Islet precursor cell (in vitro differentiated cells): ENCODE results near the gene FBXO44.
A peak's percentile ranks its signal among the peaks of the same experiment; 100 is the strongest.
"Not testable (repeated sequence)": the region's sequence is repeated elsewhere in the genome, so short reads cannot be mapped to it uniquely, and the experiment has no call there.

Source experiments
- DNase-seq: peaks from one replicate; pipeline ENCODE4 v3.0.0-alpha.2; 2018

Gene FBXO44

GRCh38 chr1:11654137-11654938 lies at the start of gene FBXO44, which contains the start of gene FBXO2:
TSS of gene FBXO44 (plus strand) at chr1:11654877. CDS start at chr1:11655836, 959 bp downstream.
TSS of gene FBXO2 (minus strand) at chr1:11654429. CDS start at chr1:11654340, 89 bp downstream.
- peak; percentile 76 for DNase-seq

- no peak for DNase-seq
Measured at GRCh38 chr1:11606775-11607174, 47.9 kb upstream of the FBXO44 start.

DNA sequence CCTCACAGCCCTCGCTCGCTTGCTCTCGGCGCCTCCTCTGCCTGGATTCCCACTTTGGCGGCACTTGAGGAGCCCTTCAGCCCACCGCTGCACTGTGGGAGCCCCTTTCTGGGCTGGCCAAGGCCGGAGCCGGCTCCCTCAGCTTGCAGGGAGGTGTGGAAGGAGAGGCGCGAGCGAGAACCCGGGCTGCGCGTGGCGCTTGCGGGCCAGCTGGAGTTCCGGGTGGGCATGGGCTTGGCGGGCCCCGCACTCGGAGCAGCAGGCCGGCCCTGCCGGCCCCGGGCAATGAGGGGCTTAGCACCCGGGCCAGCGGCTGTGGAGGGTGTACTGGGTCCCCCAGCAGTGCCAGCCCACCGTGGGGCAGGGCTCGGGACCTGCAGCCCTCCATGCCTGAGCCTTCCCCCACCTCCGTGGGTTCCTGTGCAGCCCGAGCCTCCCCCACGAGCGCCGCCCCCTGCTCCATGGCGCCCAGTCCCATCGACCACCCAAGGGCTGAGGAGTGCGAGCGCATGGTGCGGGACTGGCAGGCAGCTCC lies 46.0 kb upstream of the FBXO44 start:
- not testable (repeated sequence) for DNase-seq

DNA sequence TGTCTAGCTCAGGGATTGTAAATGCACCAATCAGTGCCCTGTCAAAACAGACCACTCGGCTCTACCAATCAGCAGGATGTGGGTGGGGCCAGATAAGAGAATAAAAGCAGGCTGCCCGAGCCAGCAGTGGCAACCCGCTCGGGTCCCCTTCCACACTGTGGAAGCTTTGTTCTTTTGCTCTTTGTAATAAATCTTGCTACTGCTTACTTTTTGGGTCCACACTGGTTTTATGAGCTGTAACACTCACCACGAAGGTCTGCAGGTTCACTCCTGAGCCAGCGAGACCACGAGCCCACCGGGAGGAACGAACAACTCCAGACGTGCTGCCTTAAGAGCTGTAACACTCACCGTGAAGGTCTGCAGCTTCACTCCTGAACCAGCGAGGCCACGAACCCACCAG lies 45.3 kb upstream of the FBXO44 start:
- DNase-seq = not testable (repeated sequence)

DNA sequence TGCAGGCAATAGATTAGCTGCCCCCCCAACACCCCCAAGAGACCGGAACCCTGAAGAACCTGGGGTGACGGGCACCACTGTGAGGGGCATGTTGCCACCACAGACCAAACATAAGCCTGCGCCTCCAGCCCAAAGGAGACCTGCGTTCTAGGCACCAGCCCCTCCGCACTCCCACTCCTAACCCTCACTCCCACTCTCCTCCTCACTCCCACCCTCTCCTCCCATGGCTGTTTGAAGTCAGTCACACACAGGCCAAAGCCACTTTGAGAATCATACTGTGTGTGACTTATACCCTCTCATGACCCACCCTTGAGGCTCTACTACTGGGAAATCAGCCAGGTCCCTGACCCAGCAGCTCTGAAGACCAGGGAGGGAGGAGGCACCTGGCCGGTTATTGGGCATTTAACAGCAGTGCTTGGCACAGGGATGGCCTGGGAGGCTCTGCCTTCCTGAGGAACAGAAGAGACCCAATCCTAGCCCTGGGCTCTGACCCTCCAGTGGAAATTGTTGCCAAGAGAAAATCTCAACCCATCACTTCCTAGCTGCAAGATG lies 44.0 kb upstream of the FBXO44 start:
- no peak for DNase-seq

DNA sequence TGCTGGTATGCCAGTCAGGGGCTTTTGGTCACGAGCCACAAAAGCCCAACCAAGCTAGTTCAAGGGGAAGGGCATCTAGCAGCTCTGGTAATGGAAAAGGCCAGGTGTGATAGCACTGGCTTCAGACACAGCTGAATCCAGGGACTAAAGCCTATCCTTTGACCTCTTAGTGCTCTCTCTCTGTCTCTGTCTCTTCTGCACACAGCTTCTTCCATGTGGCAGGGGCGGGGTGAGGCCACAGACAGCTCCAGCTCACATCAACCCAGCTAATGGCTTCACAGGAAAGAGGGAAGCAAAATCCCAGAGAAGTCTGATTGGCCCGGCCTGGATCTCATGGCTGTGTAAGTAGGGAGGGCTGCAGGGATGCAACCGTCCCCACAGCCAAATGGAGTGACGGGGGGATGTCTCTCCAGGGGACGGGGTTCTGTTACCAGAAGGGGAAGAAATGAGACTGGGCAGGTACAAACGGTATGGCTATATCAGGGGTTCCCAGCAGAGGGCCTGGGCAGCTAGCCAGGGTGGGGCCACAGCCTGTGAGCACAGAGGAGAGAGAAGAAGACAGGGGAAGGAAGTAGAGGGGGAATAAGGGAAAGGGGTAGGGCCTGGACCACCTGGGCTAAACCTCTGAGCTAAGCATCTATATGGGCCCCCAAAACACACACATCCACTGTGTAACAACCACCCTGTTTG lies 42.9 kb upstream of the FBXO44 start:
- DNase-seq = no peak

- no peak for DNase-seq
Measured at GRCh38 chr1:11613347-11613746, 41.3 kb upstream of the FBXO44 start.

- no peak for DNase-seq
Measured at GRCh38 chr1:11615090-11615489, 39.6 kb upstream of the FBXO44 start.

- DNase-seq = no peak
Measured at GRCh38 chr1:11616766-11617165, 37.9 kb upstream of the FBXO44 start.

DNA sequence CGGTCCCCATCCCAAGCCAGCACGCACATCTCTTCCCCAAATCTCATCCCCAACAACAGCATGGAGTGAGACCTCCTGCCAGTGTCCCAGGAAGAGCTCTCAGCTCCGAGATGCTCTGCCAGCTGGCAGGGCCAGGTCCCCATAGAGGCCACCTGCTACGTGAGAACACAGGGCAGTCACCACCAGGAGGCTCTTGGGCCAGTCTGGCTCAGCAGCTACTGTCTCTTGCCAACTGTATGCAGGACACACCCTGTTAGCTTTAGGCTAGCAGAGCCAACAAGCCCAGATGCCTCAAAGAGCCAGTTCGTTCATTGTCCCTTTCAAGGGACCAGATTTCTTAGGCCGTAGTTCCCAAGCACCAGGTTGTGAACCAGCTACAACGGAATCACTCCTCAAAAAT lies 37.4 kb upstream of the FBXO44 start:
- no peak for DNase-seq

- no peak for DNase-seq
Measured at GRCh38 chr1:11617741-11618140, 36.9 kb upstream of the FBXO44 start.

GRCh38 chr1:11620405-11620804 lies 34.3 kb upstream of the FBXO44 start:
- no peak for DNase-seq

DNA sequence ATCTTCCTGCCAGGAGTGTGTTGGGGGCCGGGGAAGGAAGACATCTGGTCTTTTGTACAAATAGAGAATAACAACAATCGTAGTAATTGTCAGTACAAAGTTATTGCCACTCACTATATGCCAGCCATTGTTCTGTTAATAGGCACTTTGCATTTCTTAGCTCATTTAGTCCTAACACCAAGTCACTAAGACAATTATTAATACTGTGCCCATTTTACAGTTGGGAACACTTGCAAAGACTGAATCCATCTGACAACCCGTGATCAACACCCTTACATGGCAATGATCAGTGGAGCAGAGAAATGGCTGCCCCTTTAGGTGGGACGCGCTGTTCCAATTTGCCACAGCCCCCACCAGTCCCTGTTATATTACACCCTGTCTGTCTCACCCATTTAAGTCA lies 33.8 kb upstream of the FBXO44 start:
- DNase-seq = no peak

DNA sequence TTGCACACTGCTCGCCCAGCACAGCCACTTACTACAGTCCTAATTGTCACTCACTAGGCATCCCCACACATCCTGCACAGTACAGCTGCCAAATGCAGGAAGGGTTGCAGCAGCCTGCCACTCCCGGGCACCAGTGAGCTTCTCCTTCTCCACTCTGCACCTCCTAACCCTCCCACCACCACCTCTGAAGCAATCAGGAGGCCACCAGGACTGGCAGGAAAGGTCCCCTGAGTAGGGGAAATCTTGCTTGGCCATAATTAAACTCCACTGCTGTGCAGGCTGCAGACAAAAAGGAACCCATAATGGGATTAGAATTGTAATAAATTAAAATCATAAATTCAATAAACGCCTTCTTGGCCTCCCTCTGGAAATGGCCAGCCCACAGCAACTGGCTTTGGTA lies 32.3 kb upstream of the FBXO44 start:
- no peak for DNase-seq

DNA sequence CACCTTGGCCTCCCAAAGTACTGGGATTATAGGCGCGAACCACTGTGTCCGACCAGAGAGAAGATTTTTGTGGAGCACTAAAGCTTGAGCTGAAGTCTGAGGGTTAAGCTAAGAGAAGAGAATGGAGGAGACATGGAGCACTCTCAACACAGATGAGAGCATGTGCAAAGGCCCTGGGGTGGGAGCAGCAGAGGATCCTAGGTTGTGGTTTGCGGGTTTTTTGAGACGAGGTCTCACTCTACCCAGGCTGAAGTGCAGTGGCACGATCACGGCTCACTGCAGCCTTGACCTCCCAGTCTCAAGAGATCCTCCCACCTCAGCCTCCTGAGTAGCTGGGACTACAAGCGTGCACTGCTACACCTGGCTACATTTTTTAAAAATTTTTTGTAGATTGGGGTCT lies 31.0 kb upstream of the FBXO44 start:
- no peak for DNase-seq

GRCh38 chr1:11626551-11626950 lies 28.1 kb upstream of the FBXO44 start:
- no peak for DNase-seq

DNA sequence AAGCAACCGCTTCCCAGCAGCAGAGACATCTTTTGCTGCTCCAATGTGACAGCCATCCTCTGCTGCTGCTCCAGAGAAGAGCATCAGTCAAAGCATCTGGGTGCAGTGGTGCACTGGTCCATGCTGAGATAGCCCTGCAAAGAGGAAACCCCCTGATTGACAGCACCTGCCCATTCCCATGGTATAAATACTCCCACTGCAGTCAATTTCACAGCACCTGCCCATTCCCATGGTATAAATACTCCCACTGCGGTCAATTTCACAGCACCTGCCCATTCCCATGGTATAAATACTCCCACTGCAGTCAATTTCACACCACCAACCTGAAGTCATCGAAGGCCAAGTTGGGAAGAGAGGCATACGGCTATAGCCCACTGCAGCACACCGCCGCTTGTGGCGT lies 25.9 kb upstream of the FBXO44 start:
- DNase-seq = no peak

- DNase-seq = no peak
Measured at GRCh38 chr1:11629184-11630016, 25.3 kb upstream of the FBXO44 start.

DNA sequence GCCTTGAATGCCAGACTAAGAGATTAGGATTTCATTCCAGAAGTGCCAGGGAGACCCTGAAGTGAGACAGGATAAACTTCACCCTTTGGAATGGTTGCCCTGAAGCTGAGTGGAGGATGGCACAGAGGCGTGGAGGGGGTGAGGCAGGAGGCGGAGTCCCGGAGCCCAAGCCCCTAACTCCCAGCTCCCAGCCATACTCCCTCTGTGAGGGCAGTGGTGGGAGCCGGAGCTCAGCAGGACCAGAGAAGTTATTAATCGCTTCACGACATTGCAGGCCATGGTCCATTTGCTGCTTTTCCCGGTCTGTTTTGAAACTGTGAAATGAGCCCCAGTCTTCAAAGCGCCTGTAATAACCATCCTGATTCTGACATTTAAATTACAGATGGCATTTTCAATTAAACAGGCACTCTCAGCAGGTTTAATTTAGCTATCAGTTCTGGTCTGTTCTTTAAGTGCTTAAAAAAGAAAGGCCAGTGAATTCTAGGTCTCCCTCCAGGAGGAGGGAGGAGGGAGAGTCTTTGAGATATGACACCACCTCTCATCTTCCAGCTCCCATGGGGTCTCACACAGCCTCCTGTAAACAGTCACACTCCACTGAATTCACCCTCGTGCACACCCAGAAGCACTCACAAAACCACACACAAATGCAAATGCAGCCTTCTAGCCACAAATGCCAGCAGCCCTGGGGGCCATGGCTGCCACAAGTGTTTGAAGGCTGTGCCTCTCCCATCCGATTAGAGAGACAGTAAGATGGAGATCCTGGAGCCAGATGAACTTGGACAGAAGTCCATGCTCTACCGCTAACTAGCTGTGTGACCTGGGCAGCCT lies 20.1 kb upstream of the FBXO44 start:
- no peak for DNase-seq

GRCh38 chr1:11638121-11638520 lies 16.6 kb upstream of the FBXO44 start:
- no peak for DNase-seq

- DNase-seq = no peak
Measured at GRCh38 chr1:11639372-11639771, 15.3 kb upstream of the FBXO44 start.

- DNase-seq = no peak
Measured at GRCh38 chr1:11640101-11640500, 14.6 kb upstream of the FBXO44 start.
